WTC11 (cell line): ENCODE measurements around the gene RFC4. TPM values are rescaled to one million over a fixed set of nuclear protein-coding genes. Genes with fewer than 3 reads are reported as not detected.
A peak's percentile ranks its signal among the peaks of the same experiment; 100 is the strongest.

Source experiments
- microRNA-seq: library from miRNA; unstranded; fragments of <30 nt; microRNA quantifications from one replicate; pipeline ENCODE4 v1.2.0, GENCODE V29; 2022; ENCODE audit warnings: borderline number of aligned reads
- total RNA-seq: library from RNA; stranded (reverse); gene quantifications from 3 replicates; pipeline ENCODE4 v1.2.3, GENCODE V29; 2021

RFC4 gene
- total RNA-seq, 1 experiment from 2014 or later: 104 TPM

Small RNA genes within 50 kb of the gene (microRNA-seq; reads per million reads assigned to microRNA genes)
- gene MIR1248: 10.5 reads per million, percentile 27 among the genes with 10 or more reads in this experiment

Other genes starting within 250 kb of the RFC4 start
- 10.6 to 11.5 TPM (median 11.3 TPM) in 3 replicates for gene TBCCD1, start 239.1 kb downstream of the RFC4 start, total RNA-seq
- 44.2 to 56.3 TPM (median 47.8 TPM) in 3 replicates for gene DNAJB11, start 235.8 kb downstream of the RFC4 start, total RNA-seq
- gene AHSG, start 193.4 kb downstream of the RFC4 start, total RNA-seq: 1.5 to 1.9 TPM (median 1.8 TPM) in 3 replicates
- gene FETUB, start 166.1 kb downstream of the RFC4 start, total RNA-seq: not detected in 3 replicates
- gene HRG, start 140.5 kb downstream of the RFC4 start, total RNA-seq: 0.11 to 0.24 TPM (median 0.11 TPM) in 3 replicates
- 0.13 to 0.44 TPM (median 0.34 TPM) in 3 replicates for gene KNG1, start 89.1 kb downstream of the RFC4 start, total RNA-seq
- gene EIF4A2, start 22.9 kb downstream of the RFC4 start, total RNA-seq: 571 to 574 TPM (median 572 TPM) in 3 replicates
- gene ADIPOQ, start 36.2 kb upstream of the RFC4 start, total RNA-seq: not detected in 3 replicates
- gene ST6GAL1, start 124.0 kb upstream of the RFC4 start, total RNA-seq: 82.5 to 87.5 TPM (median 83.4 TPM) in 3 replicates